Transverse colon (tissue), 4 donors: ENCODE measurements around the gene TPCN2. TPM values are rescaled to one million over a fixed set of nuclear protein-coding genes. Genes with fewer than 3 reads are reported as not detected.

Experiments used
- DNase-seq: peaks from one replicate; pipeline ENCODE4 v3.0.0-alpha.2; 2019
- H3K27ac ChIP-seq, 4 donors: fragments of 200-600 bp; sonication (generic); 2 replicates each; pipeline ENCODE4 v1.5.1; 2016 to 2018; ENCODE audit warnings: inconsistent platforms in 4 of 4
- H3K27me3 ChIP-seq: fragments of 200-600 bp; sonication (generic); 2 replicates; pipeline ENCODE4 v1.5.1; 2017; ENCODE audit warnings: inconsistent platforms
- H3K36me3 ChIP-seq, 4 donors: fragments of 200-600 bp; sonication (generic); 2 replicates each; pipeline ENCODE4 v1.5.1; 2017 to 2019; ENCODE audit warnings: inconsistent platforms in 4 of 4
- H3K4me1 ChIP-seq, 4 donors: fragments of 200-600 bp; sonication (generic); 2 replicates each; pipeline ENCODE4 v1.5.1; 2017 to 2020; ENCODE audit warnings: inconsistent platforms in 4 of 4
- H3K4me3 ChIP-seq, 4 donors: fragments of 200-600 bp; sonication (generic); 1 replicate in 1 of 4; 2 replicates in 3 of 4; pipeline versions ENCODE4 v1.5.1 to v1.6.1; 2017 to 2019; ENCODE audit warnings: inconsistent platforms in 4 of 4
- H3K9me3 ChIP-seq, 2 donors: fragments of 200-600 bp; sonication (generic); 2 replicates each; pipeline ENCODE4 v1.5.1; 2017 to 2019; ENCODE audit warnings: inconsistent platforms in 2 of 2
- EP300 ChIP-seq: sonication (generic); formaldehyde crosslinking; IDR thresholded peaks from one replicate; pipeline ENCODE4 v1.6.1; 2017; ENCODE audit warnings: antibody characterized with exemption, low read depth
- POLR2A ChIP-seq: fragments of 450-650 bp; IDR thresholded peaks from one replicate; pipeline ENCODE4 v1.6.1; 2016; ENCODE audit warnings: antibody characterized with exemption, mild to moderate bottlenecking, moderate library complexity
- POLR2AphosphoS5 ChIP-seq, 3 donors: sonication (generic); formaldehyde crosslinking; IDR thresholded peaks; one replicate each; pipeline ENCODE4 v1.6.1; 2016; ENCODE audit warnings: antibody characterized with exemption in 3 of 3
- WGBS, 2 donors: methylation state at CpG; one replicate each; pipeline ENCODE4 v1.1.5; 2018; ENCODE audit warnings: low coverage in 1 of 2; 5-methylcytosine and 5-hydroxymethylcytosine counted together
- in situ Hi-C, 4 donors: fragments of 200-750 bp; cut with MboI; loops; one replicate each; pipeline versions ENCODE4 v1.15.0 to v1.15.1; 2017; ENCODE audit warnings: low sequenced_read_pairs in 3 of 4, low pct_ligation_motif_present in 1 of 4, low pct_unique_long_range_greater_than_20kb in 1 of 4
- intact Hi-C: fragments of 100-400 bp; cut with DNase I; formaldehyde crosslinking; loops from one replicate; pipeline ENCODE4 v1.15.1; 2023; ENCODE audit warnings: low total_unique reads
- total RNA-seq, 4 donors: library from RNA; depleted of rRNA; stranded (reverse); fragments of >200 nt; gene quantifications; one replicate each; pipeline ENCODE4 v1.1.0, GENCODE V29; 2016
- TF ChIP-seq, protein P1 (sequence below), 5 experiments: fragments of 200-600 bp in 3 of 5; fragments of 450-650 bp in 2 of 5; sonication (generic) in 3 of 5; IDR thresholded peaks; 1 replicate in 2 of 5; 2 replicates in 3 of 5; pipeline ENCODE4 v1.5.1; 2016 to 2017; ENCODE audit warnings: antibody characterized with exemption in 5 of 5, inconsistent platforms in 3 of 5, mild to moderate bottlenecking in 2 of 5, moderate library complexity in 1 of 5

The TPCN2 gene
- total RNA-seq, 4 donors from 2014 or later: 16.8 to 25.4 (median 20.7) TPM

DNA sequence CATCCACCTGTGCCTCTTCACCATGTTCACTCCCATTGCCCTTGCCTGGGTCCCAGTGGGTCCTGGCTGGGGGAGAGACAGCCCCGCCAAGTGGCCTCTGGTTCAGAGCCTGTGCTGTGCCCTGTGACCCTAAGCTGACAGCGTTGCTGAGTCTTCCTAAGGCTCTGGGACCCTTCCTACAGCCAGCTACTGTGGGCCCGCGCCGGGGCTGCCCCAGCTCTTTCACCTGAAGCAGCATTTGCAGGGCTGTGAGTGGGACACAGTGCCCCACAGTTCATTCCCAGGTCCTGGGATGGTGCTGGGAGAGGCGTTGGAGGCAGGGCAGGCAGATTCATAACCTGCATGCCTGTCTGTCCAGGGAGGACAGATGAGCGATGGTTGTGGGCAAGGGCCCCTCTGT lies 10.7 kb downstream of the TPCN2 start:
- in situ Hi-C loops: no loop called here
- intact Hi-C loops: no loop called here

DNA sequence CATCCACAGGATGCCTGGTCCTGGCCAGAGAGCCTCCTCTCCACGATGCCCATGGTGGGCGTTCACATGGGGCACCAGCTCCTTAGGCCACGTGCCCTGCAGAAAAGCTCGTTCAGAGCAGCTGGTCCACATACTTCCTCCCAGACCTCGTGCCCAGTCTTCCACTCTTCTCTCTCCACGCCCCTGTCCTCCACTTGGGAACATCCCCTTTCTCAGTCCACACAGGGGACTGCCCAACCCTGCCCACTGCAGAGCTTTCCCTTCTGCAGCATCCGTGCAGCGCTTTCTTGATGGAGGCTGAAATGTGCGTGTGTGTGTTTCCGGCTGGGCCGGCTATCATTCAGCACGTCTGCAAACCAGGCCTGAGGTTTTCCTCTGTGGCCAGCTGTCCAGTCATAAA lies 11.3 kb downstream of the TPCN2 start:
- Histone ChIP-seq H3K9me3 (no peaks in the 10 kb centered on the region), H3K27ac (no peak overlapping the region), H3K36me3 (peaks cover 0 to 12% (median 5%) of the 10 kb centered on the region in 4 donors), H3K4me1 (peaks cover 7 to 16% (median 9%) of the 10 kb centered on the region in 4 donors), H3K4me3 (no peak overlapping the region), H3K27me3 (no peaks in the 10 kb centered on the region)
- TF ChIP-seq POLR2AphosphoS5 (IDR thresholded peaks at IDR 0.05) (no peak), EP300 (no peak), POLR2A (no peak)
- TF ChIP-seq, protein P1, sequence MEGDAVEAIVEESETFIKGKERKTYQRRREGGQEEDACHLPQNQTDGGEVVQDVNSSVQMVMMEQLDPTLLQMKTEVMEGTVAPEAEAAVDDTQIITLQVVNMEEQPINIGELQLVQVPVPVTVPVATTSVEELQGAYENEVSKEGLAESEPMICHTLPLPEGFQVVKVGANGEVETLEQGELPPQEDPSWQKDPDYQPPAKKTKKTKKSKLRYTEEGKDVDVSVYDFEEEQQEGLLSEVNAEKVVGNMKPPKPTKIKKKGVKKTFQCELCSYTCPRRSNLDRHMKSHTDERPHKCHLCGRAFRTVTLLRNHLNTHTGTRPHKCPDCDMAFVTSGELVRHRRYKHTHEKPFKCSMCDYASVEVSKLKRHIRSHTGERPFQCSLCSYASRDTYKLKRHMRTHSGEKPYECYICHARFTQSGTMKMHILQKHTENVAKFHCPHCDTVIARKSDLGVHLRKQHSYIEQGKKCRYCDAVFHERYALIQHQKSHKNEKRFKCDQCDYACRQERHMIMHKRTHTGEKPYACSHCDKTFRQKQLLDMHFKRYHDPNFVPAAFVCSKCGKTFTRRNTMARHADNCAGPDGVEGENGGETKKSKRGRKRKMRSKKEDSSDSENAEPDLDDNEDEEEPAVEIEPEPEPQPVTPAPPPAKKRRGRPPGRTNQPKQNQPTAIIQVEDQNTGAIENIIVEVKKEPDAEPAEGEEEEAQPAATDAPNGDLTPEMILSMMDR (IDR thresholded peaks at IDR 0.05): no peak
- no peak for DNase-seq
- in situ Hi-C loops (no loop called here), intact Hi-C loops (no loop called here)
- WGBS, 2 donors: 90% methylated on average over 12 of the region's 12 CpGs; no CpG with 5 or more reads in 1 of the 2 donors

More for the DNA sequence above, 10.7 kb downstream of the TPCN2 start:
- H3K36me3 ChIP-seq: peaks cover 0 to 12% (median 5%) of the 10 kb centered on the region in 4 donors
- peaks cover 13 to 18% (median 13%) of the 10 kb centered on the region in 4 donors for H3K4me1 ChIP-seq
- no peaks in the 10 kb centered on the region for H3K9me3 ChIP-seq
- H3K27me3 ChIP-seq: no peaks in the 10 kb centered on the region
- DNase-seq: no peak
- H3K4me3 ChIP-seq: no peak overlapping the region
- 94 to 100% methylated on average over 1 to 7 of the region's 7 CpGs for WGBS, 2 donors
- H3K27ac ChIP-seq: no peak overlapping the region
- TF ChIP-seq POLR2A (no peak), EP300 (no peak), POLR2AphosphoS5 (IDR thresholded peaks at IDR 0.05) (no peak)
- TF ChIP-seq, protein P1 (IDR thresholded peaks at IDR 0.05): no peak

DNA sequence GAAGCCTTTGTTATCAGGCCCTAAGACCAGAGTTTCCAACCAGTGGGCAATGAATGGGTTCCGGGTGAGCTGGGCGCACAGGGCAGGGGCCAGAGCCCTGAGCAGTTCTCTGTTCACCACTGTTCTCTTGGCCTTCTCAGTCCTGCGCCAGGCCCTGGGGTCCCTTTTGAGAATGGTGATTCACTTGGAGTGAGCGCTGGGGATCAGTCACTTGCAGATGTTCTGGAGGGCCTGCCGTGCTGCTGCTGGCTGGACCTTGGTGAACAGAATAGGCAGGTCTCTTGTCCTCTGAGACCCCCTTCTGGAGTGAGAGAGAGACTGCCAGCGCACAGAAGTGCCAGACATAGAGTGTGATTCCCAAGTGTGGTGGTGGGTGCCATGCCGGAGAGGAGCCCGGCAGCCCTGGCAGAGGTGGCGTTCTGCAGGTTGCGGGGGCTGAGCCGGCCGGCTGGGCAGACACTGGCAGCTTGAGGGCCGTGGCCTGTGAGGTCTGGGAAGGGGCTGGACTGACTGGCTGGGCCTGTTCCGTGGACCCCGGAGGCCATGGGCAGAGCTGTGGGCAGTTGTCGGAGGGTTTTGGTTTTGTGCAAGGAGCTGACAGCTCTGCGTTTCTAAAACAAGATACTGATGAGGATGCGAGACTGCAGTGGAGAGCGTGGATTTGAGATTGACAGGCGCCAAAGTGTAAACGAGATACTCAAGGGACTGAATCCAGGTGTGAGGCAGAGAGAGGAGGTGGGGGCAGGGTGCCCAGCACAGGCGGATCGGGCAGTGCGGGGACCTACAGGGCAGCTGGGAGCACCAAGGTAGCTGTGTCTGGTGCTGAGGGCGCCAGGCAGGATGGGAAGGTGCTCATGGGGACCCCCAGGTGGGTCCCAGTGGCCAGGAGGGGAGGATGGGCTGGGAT lies 12.3 kb downstream of the TPCN2 start:
- Histone ChIP-seq H3K9me3 (no peaks in the 10 kb centered on the region), H3K36me3 (peaks cover 0 to 12% (median 5%) of the 10 kb centered on the region in 4 donors), H3K4me1 (peaks cover 0 to 5% (median under 1%) of the 10 kb centered on the region in 4 donors), H3K4me3 (no peak overlapping the region), H3K27me3 (no peaks in the 10 kb centered on the region), H3K27ac (no peak overlapping the region)
- intact Hi-C loops: no loop called here
- TF ChIP-seq POLR2A: no peak
- TF ChIP-seq EP300: no peak
- TF ChIP-seq, protein P1 (IDR thresholded peaks at IDR 0.05): no peak
- TF ChIP-seq POLR2AphosphoS5 (IDR thresholded peaks at IDR 0.05): no peak
- 89 to 100% methylated on average over 4 to 25 of the region's 25 CpGs for WGBS, 2 donors
- DNase-seq: no peak
- in situ Hi-C loops: no loop called here

DNA sequence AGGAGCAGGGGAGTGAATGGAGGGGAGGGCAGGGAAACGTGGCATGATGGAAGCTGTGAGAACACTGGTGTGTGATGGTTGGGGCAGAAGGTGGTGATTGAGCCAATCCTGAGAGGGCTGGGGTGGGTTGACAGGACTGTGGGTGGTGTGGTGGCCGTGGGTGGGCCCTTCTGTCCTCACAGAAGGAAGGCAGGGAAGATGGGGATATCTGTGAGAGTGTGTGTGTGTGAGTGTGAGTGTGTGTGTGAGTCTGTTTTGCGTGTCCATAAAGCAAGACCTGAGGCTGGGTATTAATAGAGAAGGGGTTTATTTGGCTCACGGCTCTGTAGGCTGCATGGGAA lies 13.0 kb downstream of the TPCN2 start:
- DNase-seq: no peak
- Histone ChIP-seq H3K27me3 (no peaks in the 10 kb centered on the region), H3K4me3 (no peak overlapping the region), H3K4me1 (no peaks in the 10 kb centered on the region), H3K9me3 (no peaks in the 10 kb centered on the region), H3K27ac (no peak overlapping the region), H3K36me3 (peaks cover 0 to 12% (median 5%) of the 10 kb centered on the region in 4 donors)
- no peak for TF ChIP-seq EP300
- no peak for TF ChIP-seq POLR2AphosphoS5 (IDR thresholded peaks at IDR 0.05)
- no peak for TF ChIP-seq POLR2A
- TF ChIP-seq, protein P1 (IDR thresholded peaks at IDR 0.05): no peak
- in situ Hi-C loops (no loop called here), intact Hi-C loops (no loop called here)
- WGBS, 2 donors: 85 to 86% methylated on average over 4 of the region's 4 CpGs
